ENCODE data around the gene ABHD16A. TPM values are rescaled to one million over a fixed set of nuclear protein-coding genes. Genes with fewer than 3 reads are reported as not detected.
A peak's percentile ranks its signal among the peaks of the same experiment; 100 is the strongest.

The ABHD16A gene
- total RNA-seq, 1 donor from 2014 or later: 33.7 TPM

- no peak for DNase-seq (ENCODE audit: low spot score)
These were observed 28.9 kb upstream of the ABHD16A start for GRCh38 chr6:31732029-31732428.

DNA sequence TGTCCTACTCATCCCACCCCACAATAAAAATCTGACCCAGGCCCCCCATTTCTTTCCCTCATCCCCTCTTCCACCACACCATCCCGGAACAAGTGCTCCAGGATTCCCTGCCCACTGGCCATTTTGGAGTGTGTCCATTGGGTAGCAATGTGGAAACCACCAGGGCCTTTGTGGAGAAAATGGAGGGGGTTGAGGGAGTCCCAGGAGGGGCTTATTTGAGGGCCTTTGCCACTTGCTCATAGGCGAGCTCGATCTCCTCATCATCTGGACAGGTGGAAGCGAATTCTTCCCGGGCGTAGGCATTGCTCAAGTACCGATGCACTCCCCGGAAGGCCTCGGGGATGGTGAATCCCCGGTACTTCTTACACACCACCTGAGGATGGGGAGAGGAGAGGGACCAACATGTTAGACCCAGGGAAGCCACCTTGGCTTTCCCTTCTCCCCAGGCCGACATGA is 27.5 kb upstream of the ABHD16A start:
- no peak for DNase-seq (ENCODE audit: low spot score)

DNA sequence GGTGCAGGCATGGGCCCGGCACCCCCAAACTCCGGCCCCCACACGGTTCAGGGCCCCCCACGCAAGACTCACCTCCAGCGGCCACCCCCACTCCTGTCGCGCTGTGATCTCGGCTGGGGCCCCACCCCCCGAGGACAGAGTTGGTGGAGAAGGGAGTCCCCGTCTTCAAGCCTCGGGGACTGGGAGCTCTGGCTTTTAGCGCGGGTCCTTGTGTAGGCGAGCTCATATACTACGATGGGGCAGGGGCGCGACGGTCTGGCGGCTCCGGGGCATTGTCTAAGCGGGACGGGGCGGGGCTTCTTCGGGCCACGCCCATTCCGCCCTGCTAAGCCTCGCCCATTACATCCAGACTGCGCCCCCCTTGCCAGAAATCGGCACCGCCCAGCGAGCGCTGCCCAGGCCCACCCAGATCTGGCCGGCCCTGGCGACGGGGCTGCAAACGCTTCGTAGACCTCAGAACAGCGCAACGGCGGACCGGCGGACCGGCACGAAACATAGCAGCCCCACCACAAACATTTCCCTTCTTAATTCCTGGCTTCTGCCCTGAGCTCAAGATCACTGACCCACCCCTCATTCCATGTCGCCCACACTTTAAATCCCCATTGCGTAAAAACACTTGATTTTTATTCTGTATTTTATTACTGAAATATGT is 27.0 kb upstream of the ABHD16A start:
- peak; percentile 94 for DNase-seq (ENCODE audit: low spot score)

GRCh38 chr6:31729515-31729978 is 26.4 kb upstream of the ABHD16A start:
- peak; percentile 97 for DNase-seq (ENCODE audit: low spot score)

- DNase-seq (ENCODE audit: low spot score): no peak
These were observed 25.8 kb upstream of the ABHD16A start, which contains the start of gene DDAH2 for GRCh38 chr6:31728767-31729514. TSS of gene DDAH2 (minus strand) at chr6:31729299. CDS start at chr6:31729161, 138 bp downstream.

GRCh38 chr6:31727717-31728671 is 24.9 kb upstream of the ABHD16A start:
- DNase-seq (ENCODE audit: low spot score): no peak

- DNase-seq (ENCODE audit: low spot score): no peak
These were observed 24.1 kb upstream of the ABHD16A start for GRCh38 chr6:31727034-31727716.

- no peak for DNase-seq (ENCODE audit: low spot score)
These were observed 22.6 kb upstream of the ABHD16A start for GRCh38 chr6:31725502-31726350.

- DNase-seq (ENCODE audit: low spot score): no peak
These were observed 21.0 kb upstream of the ABHD16A start for GRCh38 chr6:31723980-31724691.

- DNase-seq (ENCODE audit: low spot score): no peak
These were observed 20.3 kb upstream of the ABHD16A start, which contains the start of gene MPIG6B for GRCh38 chr6:31723245-31723979. TSS of gene MPIG6B (plus strand) at chr6:31723373. CDS start at chr6:31723384, 11 bp downstream.

DNA sequence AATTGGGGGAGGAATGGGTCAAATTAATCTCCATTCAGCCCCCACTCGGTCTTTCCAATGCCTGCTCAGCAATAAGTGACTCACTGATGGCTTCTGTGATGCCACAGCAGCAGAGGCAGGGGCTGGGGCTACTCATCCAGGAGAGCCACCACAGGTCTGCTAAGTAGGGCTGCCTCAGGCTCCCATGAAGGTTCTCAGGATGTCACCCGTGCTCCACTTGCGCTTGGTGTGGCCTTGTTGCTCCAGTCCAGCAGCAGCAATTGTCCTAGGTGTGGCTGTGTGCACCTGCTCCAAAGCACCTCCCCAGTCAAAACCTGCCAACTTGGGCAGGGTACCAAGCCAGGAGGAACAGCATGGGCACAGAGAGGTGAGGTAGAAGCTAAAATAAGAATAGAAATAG is 19.0 kb upstream of the ABHD16A start:
- no peak for DNase-seq (ENCODE audit: low spot score)

- DNase-seq (ENCODE audit: low spot score): no peak
These were observed 18.4 kb upstream of the ABHD16A start, which contains the start of gene LY6G6C for GRCh38 chr6:31721351-31722020. TSS of gene LY6G6C (minus strand) at chr6:31721746. CDS start at chr6:31721679, 67 bp downstream.

- no peak for DNase-seq (ENCODE audit: low spot score)
These were observed 17.2 kb upstream of the ABHD16A start for GRCh38 chr6:31720196-31720770.

DNA sequence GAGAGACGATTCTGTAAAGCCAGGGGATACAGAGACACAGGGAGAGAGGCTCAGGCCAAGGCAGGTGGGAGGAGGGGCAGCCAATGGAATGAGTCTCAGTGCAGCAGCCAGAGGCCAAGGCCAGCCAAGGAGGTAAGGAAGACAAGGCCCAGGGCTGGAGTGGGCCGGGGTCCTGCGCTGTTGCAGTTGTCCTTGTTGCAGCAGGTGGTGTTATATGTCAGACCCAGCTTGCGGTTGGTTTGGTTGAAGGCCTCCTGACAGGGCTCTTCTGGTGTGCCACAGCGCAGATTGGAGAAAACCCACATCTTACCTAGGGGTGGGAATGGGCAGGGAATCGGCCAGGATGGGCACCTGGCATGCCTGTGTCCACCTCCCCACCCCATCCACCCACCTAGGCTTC is 15.9 kb upstream of the ABHD16A start:
- DNase-seq (ENCODE audit: low spot score): no peak

GRCh38 chr6:31718265-31718664 is 15.1 kb upstream of the ABHD16A start:
- DNase-seq (ENCODE audit: low spot score): no peak

DNA sequence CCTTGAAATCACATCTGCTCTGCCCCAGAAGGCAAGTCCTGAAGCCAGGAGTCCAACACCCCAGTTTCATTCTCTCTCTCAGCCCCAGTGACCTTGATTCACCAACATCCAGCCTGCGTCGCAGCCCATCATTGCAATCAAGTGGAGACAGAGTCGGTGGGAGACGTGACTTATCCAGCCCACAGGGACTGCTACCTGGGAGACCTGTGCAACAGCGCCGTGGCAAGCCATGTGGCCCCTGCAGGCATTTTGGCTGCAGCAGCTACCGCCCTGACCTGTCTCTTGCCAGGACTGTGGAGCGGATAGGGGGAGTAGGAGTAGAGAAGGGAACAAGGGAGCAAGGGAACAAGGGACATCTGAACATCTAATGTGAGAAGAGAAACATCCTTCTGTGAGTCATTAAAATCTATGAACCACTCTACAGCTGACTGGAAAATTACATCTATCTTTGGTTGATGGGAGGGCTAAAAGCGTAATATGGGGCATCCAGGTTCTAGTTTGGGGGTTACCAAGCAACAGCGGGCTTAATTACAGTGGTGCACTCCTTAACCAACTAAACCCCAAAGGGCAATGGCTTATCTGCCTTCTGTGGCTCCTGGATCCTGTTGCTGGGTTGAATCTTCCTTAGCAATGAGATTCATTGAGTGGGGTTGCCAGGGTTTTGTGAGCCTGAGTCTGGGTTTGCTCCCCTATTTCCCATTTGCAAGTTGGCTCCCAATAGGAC is 14.5 kb upstream of the ABHD16A start:
- DNase-seq (ENCODE audit: low spot score): no peak

All from umbilical cord (tissue), 2 donors.